OCI-LY7 (cell line): ENCODE data around the gene SMCO1. TPM values are rescaled to one million over a fixed set of nuclear protein-coding genes. Genes with fewer than 3 reads are reported as not detected.

Experiments used
- BruUV-seq: library from RNA; stranded (reverse); fragments of 400-500 nt; replicated peaks from 2 replicates; lab custom pipeline; 2021; lab: Mats Ljungman, UMichigan
- CTCF ChIA-PET: fragments of 300-600 bp; sonication (Branson Sonifier 250); formaldehyde crosslinking; loops from one replicate; lab custom pipeline; 2022; ENCODE audit warnings: antibody characterized with exemption; ENCODE audit not compliant: unreplicated experiment; lab: Charles Lee
- POLR2A ChIA-PET: fragments of 300-600 bp; sonication (Branson Sonifier 250); formaldehyde crosslinking; loops from one replicate; lab custom pipeline; 2022; ENCODE audit warnings: antibody characterized with exemption; lab: Charles Lee
- DNase-seq: peaks from one replicate; pipeline ENCODE4 v3.0.0-alpha.2; 2015; ENCODE audit warnings: low spot score
- H2AFZ ChIP-seq: fragments of 200-600 bp; sonication (generic), shearing (Covaris generic); 2 replicates; pipeline ENCODE4 v1.6.1; 2014; ENCODE audit warnings: mild to moderate bottlenecking, antibody characterized with exemption, low read length, moderate library complexity
- H3K27ac ChIP-seq: fragments of 200-600 bp; sonication (generic); 2 replicates; pipeline ENCODE4 v1.5.1; 2014; ENCODE audit warnings: mixed run types, low read depth, mild to moderate bottlenecking, moderate library complexity, low read length, inconsistent platforms; ENCODE audit not compliant: poor library complexity, severe bottlenecking
- H3K36me3 ChIP-seq: fragments of 200-600 bp; sonication (generic); 2 replicates; pipeline ENCODE4 v1.6.1; 2014; ENCODE audit warnings: mild to moderate bottlenecking, antibody characterized with exemption, low read length, moderate library complexity, mixed read lengths; ENCODE audit not compliant: insufficient read depth
- H3K4me1 ChIP-seq: fragments of 200-600 bp; sonication (generic); 2 replicates; pipeline ENCODE4 v1.5.1; 2014; ENCODE audit warnings: mild to moderate bottlenecking, low read length; ENCODE audit not compliant: insufficient read depth, poor library complexity, severe bottlenecking
- H3K4me2 ChIP-seq: fragments of 200-600 bp; sonication (generic); 2 replicates; pipeline ENCODE4 v1.6.1; 2014; ENCODE audit warnings: mild to moderate bottlenecking, low read length
- H3K4me3 ChIP-seq: fragments of 200-600 bp; sonication (generic); 2 replicates; pipeline ENCODE4 v1.5.1; 2014; ENCODE audit warnings: mild to moderate bottlenecking, low read depth, low read length; ENCODE audit not compliant: poor library complexity, severe bottlenecking
- H3K79me2 ChIP-seq: fragments of 200-600 bp; sonication (generic); 2 replicates; pipeline ENCODE4 v1.6.1; 2016; ENCODE audit warnings: low read depth, mild to moderate bottlenecking, low read length, moderate library complexity, mixed read lengths; ENCODE audit not compliant: insufficient read depth
- H3K9me2 ChIP-seq: fragments of 200-600 bp; sonication (generic); 2 replicates; pipeline ENCODE4 v1.6.1; 2016; ENCODE audit warnings: mild to moderate bottlenecking, low read length, mixed read lengths; ENCODE audit not compliant: insufficient read depth
- H3K9me3 ChIP-seq: fragments of 200-600 bp; sonication (generic); 2 replicates; pipeline ENCODE4 v1.6.1; 2014; ENCODE audit warnings: mild to moderate bottlenecking, mixed run types, low read length, mixed read lengths
- H4K20me1 ChIP-seq: fragments of 200-600 bp; sonication (generic); 2 replicates; pipeline ENCODE4 v1.6.1; 2014; ENCODE audit warnings: mild to moderate bottlenecking, antibody characterized with exemption, low read length, moderate library complexity, mixed read lengths; ENCODE audit not compliant: insufficient read depth
- EZH2phosphoT487 ChIP-seq: fragments of 200-600 bp; sonication (generic); IDR thresholded peaks from 2 replicates; pipeline ENCODE4 v1.6.1; 2018; ENCODE audit warnings: low read depth, borderline replicate concordance, mild to moderate bottlenecking, mixed run types, antibody characterized with exemption, low read length, moderate library complexity, mixed read lengths
- intact Hi-C: fragments of 100-400 bp; cut with micrococcal nuclease; formaldehyde crosslinking; loops from one replicate; pipeline ENCODE4 v1.10.0; 2022; ENCODE audit not compliant: unreplicated experiment
- total RNA-seq, 2 experiments: library from RNA; depleted of rRNA in 1 of 2; stranded (reverse); fragments of >200 nt in 1 of 2; shearing (Covaris generic) in 1 of 2; gene quantifications; 2 replicates each; pipeline ENCODE4 v1.2.3, GENCODE V29; 2014 to 2022
- TF ChIP-seq, protein P1 (sequence below): fragments of 200-600 bp; sonication (generic); conservative IDR thresholded peaks from 2 replicates; pipeline ENCODE4 v1.5.1; 2014; ENCODE audit warnings: mild to moderate bottlenecking, antibody characterized with exemption, low read length, moderate library complexity, mixed read lengths

SMCO1 gene
- total RNA-seq, 2 experiments from 2014 or later: not detected

DNA sequence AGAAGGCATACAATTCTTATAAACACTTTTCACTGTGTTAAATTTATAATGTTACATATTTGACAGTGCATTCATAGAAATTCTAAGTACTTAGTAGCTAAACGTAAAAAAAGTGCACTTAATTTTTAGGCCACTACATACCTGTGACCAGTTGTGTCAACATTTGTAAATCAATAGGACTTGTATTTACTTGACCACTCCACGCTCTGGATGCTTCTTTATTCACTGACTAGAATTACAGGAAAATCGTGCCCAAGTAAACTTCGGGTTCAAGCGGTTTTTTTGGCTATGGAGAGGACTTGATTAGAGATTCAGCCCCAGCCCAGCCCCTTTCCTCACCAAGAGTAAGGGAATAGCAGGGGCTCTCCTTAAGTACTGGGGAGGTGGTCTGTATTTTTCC, 31.4 kb upstream of the SMCO1 start:
- Histone ChIP-seq H3K4me1 (no peaks in the 10 kb centered on the region), H3K9me2 (no peaks in the 10 kb centered on the region), H3K36me3 (no peaks in the 10 kb centered on the region), H3K79me2 (no peaks in the 10 kb centered on the region), H3K4me2 (no peak overlapping the region), H4K20me1 (no peaks in the 10 kb centered on the region), H3K9me3 (peaks cover 14% of the 10 kb centered on the region; the same call in 1 of the 2 replicates), H3K4me3 (no peak overlapping the region), H3K27ac (no peak overlapping the region), H2AFZ (no peak overlapping the region)
- ChIA-PET POLR2A (interaction anchor here (0.6 kb wide), 2 partner anchors 83 to 213 kb away, joined by 3 read pairs; no protein-coding TSS in a partner anchor), CTCF (no interaction called here)
- BruUV-seq: no TSS peak
- intact Hi-C loops: no loop called here
- no peak for DNase-seq
- TF ChIP-seq, protein P1, sequence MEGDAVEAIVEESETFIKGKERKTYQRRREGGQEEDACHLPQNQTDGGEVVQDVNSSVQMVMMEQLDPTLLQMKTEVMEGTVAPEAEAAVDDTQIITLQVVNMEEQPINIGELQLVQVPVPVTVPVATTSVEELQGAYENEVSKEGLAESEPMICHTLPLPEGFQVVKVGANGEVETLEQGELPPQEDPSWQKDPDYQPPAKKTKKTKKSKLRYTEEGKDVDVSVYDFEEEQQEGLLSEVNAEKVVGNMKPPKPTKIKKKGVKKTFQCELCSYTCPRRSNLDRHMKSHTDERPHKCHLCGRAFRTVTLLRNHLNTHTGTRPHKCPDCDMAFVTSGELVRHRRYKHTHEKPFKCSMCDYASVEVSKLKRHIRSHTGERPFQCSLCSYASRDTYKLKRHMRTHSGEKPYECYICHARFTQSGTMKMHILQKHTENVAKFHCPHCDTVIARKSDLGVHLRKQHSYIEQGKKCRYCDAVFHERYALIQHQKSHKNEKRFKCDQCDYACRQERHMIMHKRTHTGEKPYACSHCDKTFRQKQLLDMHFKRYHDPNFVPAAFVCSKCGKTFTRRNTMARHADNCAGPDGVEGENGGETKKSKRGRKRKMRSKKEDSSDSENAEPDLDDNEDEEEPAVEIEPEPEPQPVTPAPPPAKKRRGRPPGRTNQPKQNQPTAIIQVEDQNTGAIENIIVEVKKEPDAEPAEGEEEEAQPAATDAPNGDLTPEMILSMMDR: no peak
- TF ChIP-seq EZH2phosphoT487: no peak

GRCh38 chr3:196544491-196544992, 29.4 kb upstream of the SMCO1 start:
- no peak overlapping the region for H3K4me2 ChIP-seq
- no peak for DNase-seq
- H3K36me3 ChIP-seq: no peaks in the 10 kb centered on the region
- intact Hi-C loops: no loop called here
- no peaks in the 10 kb centered on the region for H4K20me1 ChIP-seq
- H3K9me3 ChIP-seq: peaks cover 4% of the 10 kb centered on the region; the same call in 1 of the 2 replicates
- ChIA-PET CTCF (no interaction called here), POLR2A (no interaction called here)
- H3K4me3 ChIP-seq: no peak overlapping the region
- no peaks in the 10 kb centered on the region for H3K4me1 ChIP-seq
- no peak for TF ChIP-seq EZH2phosphoT487
- TF ChIP-seq, protein P1: no peak
- no peaks in the 10 kb centered on the region for H3K79me2 ChIP-seq
- H3K27ac ChIP-seq: no peak overlapping the region
- no peaks in the 10 kb centered on the region for H3K9me2 ChIP-seq
- no TSS peak for BruUV-seq
- no peak overlapping the region for H2AFZ ChIP-seq

DNA sequence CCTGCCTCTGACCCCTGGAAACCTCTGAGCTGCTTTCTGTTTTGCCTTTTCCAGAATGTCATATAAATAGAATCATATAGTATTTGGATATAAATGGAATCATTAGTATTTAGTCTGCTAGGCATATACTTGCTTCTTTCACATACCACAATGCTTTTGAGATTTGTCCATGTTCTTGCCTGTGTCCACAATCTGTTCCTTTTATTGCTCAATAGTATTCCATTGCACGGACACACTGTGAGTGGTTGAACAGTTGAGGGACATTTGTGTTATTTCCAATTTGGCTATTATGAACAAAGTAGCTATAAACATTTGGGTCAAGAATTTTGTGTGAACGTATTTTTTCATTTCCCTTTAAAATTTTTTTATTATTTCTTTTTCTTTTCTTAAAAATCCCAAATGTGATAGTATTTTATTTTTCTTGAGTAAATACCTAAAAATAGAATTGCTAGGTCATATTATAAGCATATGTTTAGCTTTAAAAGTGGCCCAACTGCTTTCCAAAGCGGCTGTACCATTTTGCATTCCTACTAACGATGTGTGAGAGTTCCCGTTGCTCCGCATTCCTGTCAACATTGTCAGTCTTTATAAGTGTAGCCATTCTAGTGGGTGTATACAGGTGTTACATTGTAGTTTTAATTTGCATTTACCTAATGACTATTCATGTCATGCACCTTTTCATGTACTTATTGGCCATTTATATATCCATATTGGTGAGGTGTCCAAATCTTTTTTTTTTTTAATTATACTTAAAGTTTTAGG, 26.7 kb upstream of the SMCO1 start:
- no peak for TF ChIP-seq EZH2phosphoT487
- TF ChIP-seq, protein P1: no peak
- intact Hi-C loops: no loop called here
- H3K4me2 ChIP-seq: no peak overlapping the region
- H3K36me3 ChIP-seq: no peaks in the 10 kb centered on the region
- ChIA-PET POLR2A (interaction anchor here (0.6 to 0.8 kb wide), 4 partner anchors 10 to 217 kb away, joined by 3 to 5 read pairs (median 4); no protein-coding TSS in a partner anchor), CTCF (no interaction called here)
- no peaks in the 10 kb centered on the region for H4K20me1 ChIP-seq
- no peaks in the 10 kb centered on the region for H3K9me2 ChIP-seq
- no peak overlapping the region for H2AFZ ChIP-seq
- H3K27ac ChIP-seq: no peak overlapping the region
- no TSS peak for BruUV-seq
- DNase-seq: no peak
- H3K4me3 ChIP-seq: no peak overlapping the region
- no peaks in the 10 kb centered on the region for H3K9me3 ChIP-seq
- no peaks in the 10 kb centered on the region for H3K4me1 ChIP-seq
- no peaks in the 10 kb centered on the region for H3K79me2 ChIP-seq
